IPS-18a (cell line): ENCODE data around the gene ZNF211.

Source experiments
- H3K27ac ChIP-seq: one replicate; pipeline ENCODE4 v1.5.1; 2013; ENCODE audit warnings: low read length
- H3K27me3 ChIP-seq: one replicate; pipeline ENCODE4 v1.6.1; 2013; ENCODE audit warnings: mild to moderate bottlenecking, low read length; ENCODE audit not compliant: control insufficient read depth, insufficient read depth
- H3K36me3 ChIP-seq: one replicate; pipeline ENCODE4 v1.6.1; 2013; ENCODE audit warnings: low read depth, low read length; ENCODE audit not compliant: control insufficient read depth
- H3K4me1 ChIP-seq: one replicate; pipeline ENCODE4 v1.6.1; 2013; ENCODE audit warnings: low read depth, low read length; ENCODE audit not compliant: control insufficient read depth
- H3K4me3 ChIP-seq: one replicate; pipeline ENCODE4 v1.5.1; 2013; ENCODE audit warnings: low read length
- H3K9ac ChIP-seq: one replicate; pipeline ENCODE4 v1.6.1; 2013; ENCODE audit warnings: mild to moderate bottlenecking, low read length, moderate library complexity
- H3K9me3 ChIP-seq: one replicate; pipeline ENCODE4 v1.6.1; 2013; ENCODE audit warnings: low read depth, low read length; ENCODE audit not compliant: control insufficient read depth

ZNF211 gene

GRCh38 chr19:57664269-57665127 lies 31.5 kb downstream of the ZNF211 start:
- Histone ChIP-seq H3K9ac (peak overlapping the region; percentile 64), H3K36me3 (no peaks in the 10 kb centered on the region), H3K9me3 (no peaks in the 10 kb centered on the region), H3K27ac (no peak overlapping the region), H3K4me1 (peaks cover 7% of the 10 kb centered on the region), H3K4me3 (peak overlapping the region; percentile 63), H3K27me3 (peaks cover 20% of the 10 kb centered on the region)

DNA sequence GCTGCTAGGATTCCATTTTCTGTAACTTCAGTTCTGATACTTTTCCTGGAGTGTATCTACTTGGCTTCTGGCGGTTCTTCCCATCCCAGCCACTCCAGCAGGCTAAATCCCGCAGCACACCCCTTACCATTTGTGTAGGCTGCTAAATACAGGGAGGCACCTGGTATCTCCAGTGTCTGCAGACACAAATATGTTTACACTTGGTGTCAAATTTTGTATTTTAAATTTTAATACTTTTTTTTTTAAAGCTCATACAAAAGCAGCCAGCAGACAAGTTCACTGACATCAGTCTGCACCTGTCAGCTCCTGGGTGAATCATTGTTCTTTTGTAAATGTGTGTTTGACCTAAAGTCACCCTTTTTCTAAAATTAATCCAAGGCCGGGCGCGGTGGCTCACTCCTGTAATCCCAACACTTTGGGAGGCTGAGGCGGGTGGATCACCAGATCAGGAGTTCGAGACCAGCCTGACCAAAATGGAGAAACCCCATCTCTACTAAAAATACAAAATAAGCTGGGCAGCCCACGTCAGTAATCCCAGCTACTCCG lies 32.4 kb downstream of the ZNF211 start:
- H3K9me3 ChIP-seq: no peaks in the 10 kb centered on the region
- H3K36me3 ChIP-seq: no peaks in the 10 kb centered on the region
- H3K9ac ChIP-seq: peak overlapping the region; percentile 64
- H3K4me1 ChIP-seq: peaks cover 7% of the 10 kb centered on the region
- no peak overlapping the region for H3K27ac ChIP-seq
- H3K27me3 ChIP-seq: peaks cover 12% of the 10 kb centered on the region
- H3K4me3 ChIP-seq: peak overlapping the region; percentile 63

GRCh38 chr19:57667228-57667627 lies 34.3 kb downstream of the ZNF211 start:
- Histone ChIP-seq H3K4me1 (peaks cover 7% of the 10 kb centered on the region), H3K27ac (no peak overlapping the region), H3K9me3 (no peaks in the 10 kb centered on the region), H3K36me3 (no peaks in the 10 kb centered on the region), H3K27me3 (peaks cover 6% of the 10 kb centered on the region), H3K9ac (no peak overlapping the region), H3K4me3 (no peak overlapping the region)

DNA sequence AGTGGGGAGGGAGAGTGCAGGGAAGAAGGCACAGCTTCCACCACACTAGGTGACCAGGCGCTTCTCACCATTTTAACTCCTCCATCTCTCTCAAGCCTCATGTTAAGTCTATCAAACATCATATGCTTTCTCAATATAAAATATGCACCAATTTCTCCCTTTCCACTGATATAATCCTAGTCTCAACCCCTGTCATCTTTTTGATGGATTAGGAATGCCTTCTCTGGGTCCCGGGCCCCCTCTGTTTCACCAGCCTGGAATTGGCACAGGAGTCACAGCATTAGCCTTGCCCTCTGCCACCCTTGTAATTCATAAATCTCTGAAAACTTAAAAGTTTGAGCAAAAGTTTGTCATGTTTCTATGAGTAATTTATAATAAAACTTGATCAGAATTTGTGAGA lies 35.7 kb downstream of the ZNF211 start, which contains the start of gene ZSCAN4:
Gene ZSCAN4 (plus strand): TSS at position 301 of the 400 bp plus-strand sequence. CDS start 7,211 bp downstream, outside the sequence.
- Histone ChIP-seq H3K4me1 (peaks cover 7% of the 10 kb centered on the region), H3K36me3 (no peaks in the 10 kb centered on the region), H3K27me3 (peaks cover 6% of the 10 kb centered on the region), H3K27ac (no peak within 1 kb of the TSS), H3K9ac (no peak within 1 kb of the TSS), H3K9me3 (no peaks in the 10 kb centered on the region), H3K4me3 (no peak within 1 kb of the TSS)

DNA sequence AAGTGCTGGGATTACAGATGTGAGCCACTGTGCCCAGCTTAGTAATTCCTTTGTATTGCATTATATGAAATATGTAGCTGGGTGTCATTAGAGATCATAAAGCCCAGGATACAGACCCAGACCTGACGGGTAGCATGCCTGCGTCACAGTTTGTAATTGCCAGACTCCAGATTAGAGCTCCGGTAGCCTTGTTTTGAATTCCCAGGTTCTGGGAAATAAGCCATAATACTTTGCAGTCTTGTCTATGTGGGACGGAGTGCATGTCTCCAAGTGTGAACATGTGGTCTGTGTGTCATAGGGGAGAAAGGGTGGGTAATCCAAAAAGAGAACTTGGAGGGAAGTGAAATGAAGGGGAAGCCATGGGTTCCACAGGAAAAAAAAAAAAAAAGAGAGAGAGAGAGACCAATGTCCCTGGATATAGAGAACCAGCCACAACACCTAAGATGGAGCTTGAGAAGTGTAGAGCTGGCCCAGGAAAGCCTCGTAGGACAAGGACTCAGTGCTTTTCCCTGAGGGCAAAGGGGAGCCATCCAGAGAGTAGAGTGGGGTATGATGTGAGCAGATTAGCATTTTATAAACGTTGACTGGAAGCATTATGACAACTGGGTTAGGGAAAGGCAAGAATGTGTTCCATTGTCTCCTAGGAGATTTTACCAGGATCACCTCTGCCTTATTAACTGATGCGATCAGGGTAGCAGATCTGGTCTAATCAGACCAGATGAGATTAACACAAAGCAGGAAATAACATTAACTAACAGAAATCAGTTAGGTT lies 38.3 kb downstream of the ZNF211 start:
- Histone ChIP-seq H3K9me3 (no peaks in the 10 kb centered on the region), H3K36me3 (no peaks in the 10 kb centered on the region), H3K4me1 (no peaks in the 10 kb centered on the region), H3K27ac (no peak overlapping the region), H3K27me3 (peaks cover 8% of the 10 kb centered on the region), H3K9ac (no peak overlapping the region), H3K4me3 (no peak overlapping the region)

DNA sequence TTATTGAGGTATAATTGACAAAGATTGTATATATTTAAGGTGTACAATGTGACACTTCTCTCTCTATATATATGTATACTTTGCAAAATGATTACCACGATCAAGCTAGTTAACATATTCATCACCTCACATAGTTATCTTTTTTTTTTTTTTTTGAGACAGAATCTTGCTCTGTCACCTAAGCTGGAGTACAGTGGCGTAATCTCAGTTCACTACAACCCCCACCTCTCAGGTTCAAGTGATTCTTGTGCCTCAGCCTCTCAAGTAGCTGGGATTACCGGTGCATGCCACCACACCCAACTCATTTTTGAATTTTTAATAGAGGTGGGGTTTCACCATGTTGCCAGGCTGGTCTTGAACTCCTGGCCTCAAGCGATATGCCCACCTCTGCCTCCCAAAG lies 39.5 kb downstream of the ZNF211 start:
- Histone ChIP-seq H3K27me3 (peaks cover 18% of the 10 kb centered on the region), H3K36me3 (no peaks in the 10 kb centered on the region), H3K9me3 (no peaks in the 10 kb centered on the region), H3K4me1 (no peaks in the 10 kb centered on the region), H3K9ac (no peak overlapping the region), H3K27ac (no peak overlapping the region), H3K4me3 (no peak overlapping the region)

DNA sequence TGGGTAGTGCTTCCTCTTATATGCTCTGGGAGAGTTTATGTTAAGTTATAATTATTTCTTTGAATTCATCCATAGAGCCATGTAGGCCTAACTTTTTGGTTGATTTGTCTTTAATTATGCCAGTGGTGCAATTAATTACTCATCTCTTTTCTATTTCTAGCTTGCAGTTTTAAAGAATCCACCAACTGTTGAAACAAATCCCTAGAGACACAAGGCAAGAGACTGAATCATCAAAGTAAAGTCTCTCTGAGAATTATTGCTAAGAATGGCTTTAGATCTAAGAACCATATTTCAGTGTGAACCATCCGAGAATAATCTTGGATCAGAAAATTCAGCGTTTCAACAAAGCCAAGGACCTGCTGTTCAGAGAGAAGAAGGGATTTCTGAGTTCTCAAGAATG lies 42.9 kb downstream of the ZNF211 start:
- Histone ChIP-seq H3K9me3 (no peaks in the 10 kb centered on the region), H3K27me3 (peaks cover 38% of the 10 kb centered on the region), H3K9ac (no peak overlapping the region), H3K36me3 (no peaks in the 10 kb centered on the region), H3K4me3 (no peak overlapping the region), H3K4me1 (no peaks in the 10 kb centered on the region), H3K27ac (no peak overlapping the region)

DNA sequence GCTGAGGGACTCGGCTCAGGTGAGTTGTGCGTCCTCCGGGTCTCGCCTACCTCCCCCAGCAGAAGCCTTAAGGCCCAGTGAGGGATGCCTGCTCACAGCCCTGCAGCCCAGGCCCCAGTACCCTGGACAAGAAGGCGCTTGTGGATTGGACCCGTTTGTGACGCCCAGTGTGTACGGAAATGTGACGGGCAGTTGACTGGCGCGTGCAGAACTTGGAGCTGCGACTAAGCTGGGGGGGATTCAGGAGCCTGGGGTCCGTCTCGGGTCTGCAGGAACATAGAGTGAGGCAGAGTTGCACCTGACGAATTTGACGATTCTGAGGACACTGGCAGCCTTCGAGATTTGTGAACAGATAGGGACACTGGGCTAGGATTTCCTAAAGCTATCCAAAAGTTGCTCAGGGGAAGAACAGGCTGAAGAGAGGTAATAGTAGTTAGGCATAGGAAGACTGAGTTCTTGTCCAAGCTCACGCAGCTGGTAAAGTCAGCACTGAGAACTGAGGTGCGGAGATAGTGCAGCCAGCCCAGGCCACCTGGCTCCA lies 49.3 kb downstream of the ZNF211 start:
- peak overlapping the region; percentile 94 for H3K4me3 ChIP-seq
- peaks cover 20% of the 10 kb centered on the region for H3K9me3 ChIP-seq
- peak overlapping the region; percentile 87 for H3K9ac ChIP-seq
- H3K27me3 ChIP-seq: peaks cover 22% of the 10 kb centered on the region
- peaks cover 31% of the 10 kb centered on the region for H3K36me3 ChIP-seq
- peak overlapping the region; percentile 74 for H3K27ac ChIP-seq
- no peaks in the 10 kb centered on the region for H3K4me1 ChIP-seq

DNA sequence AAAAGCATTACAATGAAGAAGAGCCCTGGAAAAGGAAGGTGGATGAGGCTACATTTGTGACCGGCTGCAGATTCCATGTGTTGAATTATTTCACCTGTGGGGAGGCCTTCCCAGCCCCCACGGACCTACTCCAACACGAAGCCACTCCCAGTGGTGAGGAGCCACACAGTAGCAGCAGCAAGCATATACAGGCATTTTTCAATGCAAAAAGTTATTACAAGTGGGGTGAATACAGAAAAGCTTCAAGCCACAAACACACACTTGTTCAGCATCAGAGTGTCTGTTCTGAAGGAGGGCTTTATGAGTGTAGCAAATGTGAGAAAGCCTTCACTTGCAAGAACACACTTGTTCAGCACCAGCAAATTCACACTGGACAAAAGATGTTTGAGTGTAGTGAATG lies 53.8 kb downstream of the ZNF211 start:
- Histone ChIP-seq H3K27me3 (no peaks in the 10 kb centered on the region), H3K4me1 (no peaks in the 10 kb centered on the region), H3K36me3 (peaks cover 49% of the 10 kb centered on the region), H3K9me3 (peaks cover 36% of the 10 kb centered on the region), H3K9ac (no peak overlapping the region), H3K4me3 (no peak overlapping the region), H3K27ac (no peak overlapping the region)

- Histone ChIP-seq H3K27me3 (no peaks in the 10 kb centered on the region), H3K36me3 (peaks cover 49% of the 10 kb centered on the region), H3K27ac (no peak overlapping the region), H3K9me3 (peaks cover 36% of the 10 kb centered on the region), H3K4me3 (no peak overlapping the region), H3K9ac (no peak overlapping the region), H3K4me1 (no peaks in the 10 kb centered on the region)
Observed at GRCh38 chr19:57687363-57688010, 54.5 kb downstream of the ZNF211 start.
